ENCODE results near the gene C3orf38. TPM values are rescaled to one million over a fixed set of nuclear protein-coding genes. Genes with fewer than 3 reads are reported as not detected.
A peak's percentile ranks its signal among the peaks of the same experiment; 100 is the strongest.

Gene C3orf38
- polyA plus RNA-seq (2011; rRNA removed) = 8.3 and 17.7 TPM in 2 replicates
- polyA minus RNA-seq (2011; rRNA and poly(A)+ RNA removed) = 17.1 and 23.4 TPM in 2 replicates

GRCh38 chr3:88149509-88150362 lies at the start of gene C3orf38:
Gene C3orf38, plus strand, starts transcription at chr3:88149959. Its CDS starts 94 bp downstream, at chr3:88150053.
- CTCF ChIA-PET = interaction anchor here (0.7 kb wide), 1 partner anchor 36 kb away, joined by 3 read pairs; no protein-coding TSS in a partner anchor
- H3K27me3 ChIP-seq (ENCODE audit: control insufficient read depth, insufficient read depth, low read length) = no peaks in the 10 kb centered on the region
- no peaks in the 10 kb centered on the region; the same call in 1 of the 2 replicates for H3K36me3 ChIP-seq (ENCODE audit: control insufficient read depth, insufficient read depth, low read length)

GRCh38 chr3:88101142-88101541 lies 48.6 kb upstream of the C3orf38 start:
- no peaks in the 10 kb centered on the region for H3K27me3 ChIP-seq (ENCODE audit: control insufficient read depth, insufficient read depth, low read length)
- ChIA-PET CTCF (no interaction called here), POLR2A (no interaction called here)
- TF ChIP-seq CTCF (IDR thresholded peaks at IDR 0.05; ENCODE audit: insufficient read depth, low read depth, low read length) = no peak
- no peaks in the 10 kb centered on the region for H3K36me3 ChIP-seq (ENCODE audit: control insufficient read depth, insufficient read depth, low read length)
- DNase-seq (ENCODE audit: low read depth) = no peak
- no peak overlapping the region for H3K4me3 ChIP-seq (ENCODE audit: low read depth, low read length)

More at GRCh38 chr3:88149509-88150362, at the start of gene C3orf38:
- POLR2A ChIA-PET = no interaction called here
- TF ChIP-seq CTCF (IDR thresholded peaks at IDR 0.05; ENCODE audit: insufficient read depth, low read depth, low read length) = no peak
- peak within 1 kb of the TSS; percentile 100 for H3K4me3 ChIP-seq (ENCODE audit: low read depth, low read length)
- peak; percentile 49 for DNase-seq (ENCODE audit: low read depth)

GRCh38 chr3:88105325-88105724 lies 44.4 kb upstream of the C3orf38 start:
- H3K27me3 ChIP-seq (ENCODE audit: control insufficient read depth, insufficient read depth, low read length) = no peaks in the 10 kb centered on the region
- no peaks in the 10 kb centered on the region for H3K36me3 ChIP-seq (ENCODE audit: control insufficient read depth, insufficient read depth, low read length)
- H3K4me3 ChIP-seq (ENCODE audit: low read depth, low read length) = no peak overlapping the region
- ChIA-PET POLR2A (no interaction called here), CTCF (no interaction called here)
- no peak for DNase-seq (ENCODE audit: low read depth)
- TF ChIP-seq CTCF (IDR thresholded peaks at IDR 0.05; ENCODE audit: insufficient read depth, low read depth, low read length) = no peak

- ChIA-PET CTCF (interaction anchor here (1.2 to 1.9 kb wide), 6 partner anchors 13 to 54 kb away, joined by 3 to 6 read pairs (median 4); partner anchors contain the start of gene CGGBP1), POLR2A (no interaction called here)
- no peak for TF ChIP-seq CTCF (IDR thresholded peaks at IDR 0.05; ENCODE audit: insufficient read depth, low read depth, low read length)
Observed at GRCh38 chr3:88112289-88112688, 37.5 kb upstream of the C3orf38 start.

More at GRCh38 chr3:88112289-88112688, 37.5 kb upstream of the C3orf38 start:
- no peaks in the 10 kb centered on the region for H3K27me3 ChIP-seq (ENCODE audit: control insufficient read depth, insufficient read depth, low read length)
- DNase-seq (ENCODE audit: low read depth) = no peak
- H3K4me3 ChIP-seq (ENCODE audit: low read depth, low read length) = no peak overlapping the region
- H3K36me3 ChIP-seq (ENCODE audit: control insufficient read depth, insufficient read depth, low read length) = no peaks in the 10 kb centered on the region

All from BJ (cell line).